BE2C (cell line): Measurements from ENCODE around the gene FMNL3. TPM values are rescaled to one million over a fixed set of nuclear protein-coding genes. Genes with fewer than 3 reads are reported as not detected.

ENCODE experiments used
- DNase-seq: peaks from one replicate; pipeline ENCODE4 v3.0.0-alpha.2; 2020
- H3K27me3 ChIP-seq: fragments of 250-450 bp; sonication (Bioruptor Pico); 2 replicates; pipeline ENCODE4 v1.5.1; 2020; ENCODE audit warnings: mild to moderate bottlenecking
- H3K36me3 ChIP-seq: fragments of 250-450 bp; sonication (Bioruptor Pico); 2 replicates; pipeline ENCODE4 v1.5.1; 2020; ENCODE audit warnings: mild to moderate bottlenecking
- H3K4me1 ChIP-seq: fragments of 250-450 bp; sonication (Bioruptor Pico); 2 replicates; pipeline ENCODE4 v1.5.1; 2020
- H3K4me3 ChIP-seq: 2 replicates; pipeline ENCODE4 v1.5.1; 2011; ENCODE audit warnings: low read depth, low read length
- H3K9me3 ChIP-seq: fragments of 250-450 bp; sonication (Bioruptor Pico); 2 replicates; pipeline ENCODE4 v1.5.1; 2020
- CTCF ChIP-seq: IDR thresholded peaks from 2 replicates; pipeline ENCODE4 v1.5.1; 2012; ENCODE audit warnings: mild to moderate bottlenecking, low read depth, low read length
- polyA plus RNA-seq: library from polyadenylated mRNA; unstranded; fragments of >200 nt; gene quantifications from one replicate; pipeline ENCODE4 v1.2.1, GENCODE V29; 2012; ENCODE audit warnings: low read depth, missing spikeins; ENCODE audit not compliant: insufficient read length, insufficient read depth

The FMNL3 gene
- 7.4 TPM for polyA plus RNA-seq

- TF ChIP-seq CTCF, result peak; percentile 87
- peak; percentile 98 for DNase-seq
- peak within 1 kb of the TSS; percentile 79 for H3K4me3 ChIP-seq
- H3K4me1 ChIP-seq, result peaks cover 7% of the 10 kb centered on the region; the same call in 1 of the 2 replicates
- peaks cover 8% of the 10 kb centered on the region for H3K27me3 ChIP-seq
- H3K9me3 ChIP-seq, result no peaks in the 10 kb centered on the region
- H3K36me3 ChIP-seq, result no peaks in the 10 kb centered on the region
Observed at GRCh38 chr12:49707128-49707811, at the start of gene FMNL3. FMNL3 (minus strand) TSS chr12:49707405; CDS start chr12:49707180, 225 bp downstream.

GRCh38 chr12:49750996-49751393 is 43.8 kb upstream of the FMNL3 start:
- Histone ChIP-seq H3K27me3 (no peaks in the 10 kb centered on the region), H3K4me1 (no peaks in the 10 kb centered on the region), H3K9me3 (no peaks in the 10 kb centered on the region), H3K4me3 (no peak overlapping the region), H3K36me3 (peaks cover 35% of the 10 kb centered on the region)
- no peak for TF ChIP-seq CTCF
- DNase-seq, result no peak

GRCh38 chr12:49750027-49750995 is 43.1 kb upstream of the FMNL3 start:
- Histone ChIP-seq H3K36me3 (peaks cover 29% of the 10 kb centered on the region), H3K4me1 (no peaks in the 10 kb centered on the region), H3K4me3 (no peak overlapping the region), H3K9me3 (no peaks in the 10 kb centered on the region), H3K27me3 (no peaks in the 10 kb centered on the region)
- no peak for TF ChIP-seq CTCF
- DNase-seq, result no peak

GRCh38 chr12:49748800-49749199 is 41.6 kb upstream of the FMNL3 start:
- H3K36me3 ChIP-seq, result peaks cover 16% of the 10 kb centered on the region
- no peaks in the 10 kb centered on the region for H3K27me3 ChIP-seq
- H3K4me1 ChIP-seq, result no peaks in the 10 kb centered on the region
- DNase-seq, result no peak
- no peak for TF ChIP-seq CTCF
- no peak overlapping the region for H3K4me3 ChIP-seq
- H3K9me3 ChIP-seq, result no peaks in the 10 kb centered on the region

GRCh38 chr12:49748306-49748705 is 41.1 kb upstream of the FMNL3 start:
- H3K4me3 ChIP-seq, result no peak overlapping the region

More at GRCh38 chr12:49748306-49748705, 41.1 kb upstream of the FMNL3 start:
- Histone ChIP-seq H3K4me1 (no peaks in the 10 kb centered on the region), H3K9me3 (no peaks in the 10 kb centered on the region), H3K36me3 (peaks cover 11% of the 10 kb centered on the region), H3K27me3 (no peaks in the 10 kb centered on the region)
- TF ChIP-seq CTCF, result no peak
- no peak for DNase-seq
